Cardiac muscle cell (in vitro differentiated cells and primary cell): Measurements from ENCODE around the gene TTC28. TPM values are rescaled to one million over a fixed set of nuclear protein-coding genes. Genes with fewer than 3 reads are reported as not detected.

Experiments used
- DNase-seq, 2 donors: peaks; one replicate each; pipeline versions ENCODE4 v3.0.0 to v3.0.0-alpha.2; 2010 to 2017; ENCODE audit warnings: low read depth in 1 of 2, low spot score in 1 of 2
- H3K27ac ChIP-seq: fragments of 200-600 bp; sonication (generic); 2 replicates; pipeline ENCODE4 v1.5.1; 2016
- H3K27me3 ChIP-seq: fragments of 200-600 bp; sonication (generic); 2 replicates; pipeline ENCODE4 v1.6.0; 2016; ENCODE audit warnings: control low read depth
- H3K36me3 ChIP-seq: fragments of 200-600 bp; sonication (generic); 2 replicates; pipeline ENCODE4 v1.5.1; 2016; ENCODE audit warnings: control low read depth
- H3K4me1 ChIP-seq: fragments of 200-600 bp; sonication (generic); 2 replicates; pipeline ENCODE4 v1.8.1; 2017; ENCODE audit warnings: low read depth, mild to moderate bottlenecking, mixed run types
- H3K4me3 ChIP-seq: fragments of 200-600 bp; sonication (generic); 2 replicates; pipeline ENCODE4 v1.5.1; 2016; ENCODE audit warnings: mild to moderate bottlenecking
- H3K9me3 ChIP-seq: fragments of 200-600 bp; sonication (generic); 2 replicates; pipeline ENCODE4 v1.5.1; 2017; ENCODE audit warnings: low read depth, mild to moderate bottlenecking, control low read depth
- polyA plus RNA-seq: library from polyadenylated mRNA; unstranded; fragments of >200 nt; fragmentation: Nextera tagmentation; extraction: Ambion mirVana; gene quantifications from 2 replicates; pipeline ENCODE4 v1.2.1, GENCODE V29; 2016
- total RNA-seq: library from RNA; depleted of rRNA; stranded (reverse); fragments of >200 nt; gene quantifications from 2 replicates; pipeline ENCODE4 v1.2.3, GENCODE V29; 2016
- TF ChIP-seq, protein P1 (sequence below): IDR thresholded peaks from 2 replicates; pipeline ENCODE4 v1.5.1; 2012; ENCODE audit warnings: low read depth, mild to moderate bottlenecking, low read length

Gene TTC28
- total and polyA plus RNA-seq, 2 experiments from 2014 or later, result 27.3 to 109 TPM

DNA sequence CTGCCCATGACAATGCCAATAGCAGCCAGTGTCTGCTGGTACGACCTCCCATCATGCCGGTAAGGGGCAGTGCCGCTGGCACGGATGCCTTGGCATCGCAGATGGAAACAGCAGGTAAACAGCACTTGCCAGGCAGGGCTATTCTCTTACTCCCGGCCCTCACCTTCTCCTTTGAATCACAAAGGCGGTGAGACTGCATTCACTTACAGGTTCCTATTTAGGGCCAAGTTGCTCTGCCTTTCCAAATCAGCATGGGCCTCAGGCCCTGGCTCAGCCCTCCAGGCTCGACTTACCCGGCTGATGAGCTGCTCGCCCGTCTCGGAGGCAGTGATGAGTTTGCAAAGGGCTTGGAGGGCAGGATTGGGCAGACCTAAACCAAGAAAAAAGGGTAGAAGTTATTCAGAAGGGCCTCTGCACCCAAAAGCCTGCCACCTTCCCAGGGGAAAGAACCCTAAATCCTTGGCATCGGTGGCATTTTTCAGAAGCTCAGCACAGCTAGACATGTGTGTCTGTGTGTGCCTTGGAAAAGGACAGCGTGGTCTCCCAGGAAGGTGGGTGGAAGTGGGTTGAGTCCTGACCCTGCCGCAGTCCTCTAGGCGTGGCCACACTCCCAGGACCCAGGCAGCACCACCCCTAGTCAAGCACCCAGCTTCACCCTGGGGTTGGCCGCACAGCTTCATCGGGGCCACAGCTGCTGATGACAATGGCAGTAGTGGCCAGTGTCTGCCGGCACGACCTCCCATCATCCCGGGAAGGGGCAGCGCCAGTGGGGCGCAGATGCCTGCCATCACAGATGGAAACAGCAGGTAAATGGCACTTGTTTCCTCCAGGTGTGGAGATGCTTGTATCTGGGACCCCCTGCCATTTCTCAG lies 687.1 kb downstream of the TTC28 start:
- peaks cover under 1% of the 10 kb centered on the region for H3K36me3 ChIP-seq
- H3K4me3 ChIP-seq, result no peak overlapping the region
- TF ChIP-seq, protein P1, sequence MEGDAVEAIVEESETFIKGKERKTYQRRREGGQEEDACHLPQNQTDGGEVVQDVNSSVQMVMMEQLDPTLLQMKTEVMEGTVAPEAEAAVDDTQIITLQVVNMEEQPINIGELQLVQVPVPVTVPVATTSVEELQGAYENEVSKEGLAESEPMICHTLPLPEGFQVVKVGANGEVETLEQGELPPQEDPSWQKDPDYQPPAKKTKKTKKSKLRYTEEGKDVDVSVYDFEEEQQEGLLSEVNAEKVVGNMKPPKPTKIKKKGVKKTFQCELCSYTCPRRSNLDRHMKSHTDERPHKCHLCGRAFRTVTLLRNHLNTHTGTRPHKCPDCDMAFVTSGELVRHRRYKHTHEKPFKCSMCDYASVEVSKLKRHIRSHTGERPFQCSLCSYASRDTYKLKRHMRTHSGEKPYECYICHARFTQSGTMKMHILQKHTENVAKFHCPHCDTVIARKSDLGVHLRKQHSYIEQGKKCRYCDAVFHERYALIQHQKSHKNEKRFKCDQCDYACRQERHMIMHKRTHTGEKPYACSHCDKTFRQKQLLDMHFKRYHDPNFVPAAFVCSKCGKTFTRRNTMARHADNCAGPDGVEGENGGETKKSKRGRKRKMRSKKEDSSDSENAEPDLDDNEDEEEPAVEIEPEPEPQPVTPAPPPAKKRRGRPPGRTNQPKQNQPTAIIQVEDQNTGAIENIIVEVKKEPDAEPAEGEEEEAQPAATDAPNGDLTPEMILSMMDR, result no peak
- H3K4me1 ChIP-seq, result peaks cover 20% of the 10 kb centered on the region
- H3K27ac ChIP-seq, result no peak overlapping the region
- no peaks in the 10 kb centered on the region for H3K9me3 ChIP-seq
- no peaks in the 10 kb centered on the region for H3K27me3 ChIP-seq
- DNase-seq, result no peak

DNA sequence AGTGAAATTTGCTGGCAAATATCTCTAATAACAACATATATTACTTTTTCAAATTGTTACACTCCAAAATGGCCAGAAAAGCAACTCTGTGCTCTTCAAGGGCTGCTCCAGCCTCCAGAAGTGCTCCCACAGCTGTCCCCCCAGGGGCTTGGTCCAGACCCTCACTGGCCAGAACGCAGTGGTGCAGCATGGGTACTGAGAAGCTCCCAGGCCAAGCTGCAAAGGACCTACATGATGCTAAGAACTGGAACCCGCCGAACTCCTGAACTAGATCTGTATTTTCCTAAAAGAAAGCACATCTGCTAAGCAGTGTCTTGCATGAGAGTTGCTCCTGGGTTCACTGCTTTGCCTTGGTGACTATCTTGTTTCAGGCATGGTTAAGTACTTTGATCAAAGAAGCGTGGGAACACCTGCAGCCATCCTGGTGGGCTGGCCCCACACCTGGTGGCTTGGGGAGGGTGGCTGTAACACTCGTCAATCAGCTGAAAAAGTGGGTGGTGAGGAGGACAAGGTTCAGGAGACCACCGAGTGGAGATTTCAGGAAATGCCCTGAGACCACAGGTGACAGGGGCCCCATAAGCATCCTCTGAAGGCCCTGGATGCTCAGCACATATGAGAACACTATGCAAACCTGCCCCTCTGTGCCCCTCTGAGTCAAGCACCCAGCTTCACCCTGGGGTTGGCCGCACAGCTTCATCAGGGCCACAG lies 687.9 kb downstream of the TTC28 start:
- Histone ChIP-seq H3K4me1 (peaks cover 28% of the 10 kb centered on the region), H3K9me3 (no peaks in the 10 kb centered on the region), H3K27ac (no peak overlapping the region), H3K27me3 (no peaks in the 10 kb centered on the region), H3K36me3 (peaks cover 3% of the 10 kb centered on the region), H3K4me3 (no peak overlapping the region)
- TF ChIP-seq, protein P1, result no peak
- DNase-seq, result no peak

GRCh38 chr22:27990879-27991278 lies 688.8 kb downstream of the TTC28 start:
- peaks cover 3% of the 10 kb centered on the region for H3K36me3 ChIP-seq
- peak overlapping the region; percentile 26 for H3K27ac ChIP-seq

DNA sequence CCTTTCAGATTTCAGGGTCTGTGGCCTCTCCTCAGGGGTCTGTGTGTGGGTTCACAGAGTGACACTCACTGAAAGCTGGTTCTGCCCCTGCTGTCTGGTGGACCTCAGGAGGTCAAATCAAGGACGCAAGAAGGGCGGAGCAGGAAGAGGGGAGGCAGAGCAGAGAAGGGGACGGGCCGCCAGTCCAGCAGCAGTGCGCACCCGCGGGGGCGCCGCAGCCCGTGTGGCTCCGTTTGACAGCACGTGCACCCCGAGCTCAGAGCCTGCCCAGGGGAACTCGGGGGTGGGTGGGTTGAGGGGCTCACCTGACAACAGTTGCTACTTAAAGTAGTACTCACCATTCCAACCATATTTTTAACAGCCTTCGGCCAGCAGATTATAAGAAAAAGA lies 689.2 kb downstream of the TTC28 start:
- no peak for DNase-seq
- Histone ChIP-seq H3K36me3 (peaks cover 3% of the 10 kb centered on the region), H3K27ac (peak overlapping the region; percentile 26)

More at GRCh38 chr22:27990879-27991278, 688.8 kb downstream of the TTC28 start:
- Histone ChIP-seq H3K4me1 (peaks cover 30% of the 10 kb centered on the region), H3K9me3 (no peaks in the 10 kb centered on the region), H3K4me3 (no peak overlapping the region), H3K27me3 (no peaks in the 10 kb centered on the region)
- TF ChIP-seq, protein P1, result peak; percentile 64
- DNase-seq, result peak; percentile 61 to 63

DNA sequence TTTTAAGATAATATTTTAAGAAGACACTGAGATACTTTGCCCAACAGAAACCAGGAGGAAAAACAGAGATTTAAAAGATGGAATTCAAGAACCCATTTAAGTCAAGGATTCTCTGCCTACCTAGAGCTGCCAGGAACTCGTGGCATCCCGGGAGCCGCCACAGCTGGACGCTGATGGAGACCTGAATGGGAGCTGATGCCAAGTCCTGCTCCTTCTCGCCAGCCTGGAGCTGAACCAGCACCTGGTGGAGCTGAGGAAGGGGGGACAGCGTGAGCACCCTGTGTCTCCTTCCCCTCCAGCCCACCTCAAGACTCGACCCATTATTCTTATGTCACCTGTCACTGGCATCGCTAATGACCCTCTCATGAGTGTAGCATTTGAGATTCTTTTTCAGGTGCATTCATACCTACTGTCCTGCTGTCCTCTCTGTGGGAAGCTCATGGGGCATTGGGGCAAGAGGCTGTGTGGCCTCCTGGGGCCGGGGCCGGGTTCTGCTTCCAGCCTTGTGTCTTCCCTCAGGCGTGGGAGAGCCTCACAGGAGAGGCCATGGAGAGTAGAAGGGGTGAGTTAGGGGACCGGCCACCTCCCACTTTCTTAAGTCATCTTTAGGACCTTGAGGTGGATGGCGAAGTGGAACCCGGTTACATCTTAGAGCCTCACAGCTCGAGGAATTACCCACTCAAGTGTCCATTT lies 689.7 kb downstream of the TTC28 start:
- Histone ChIP-seq H3K27ac (no peak overlapping the region), H3K4me1 (peaks cover 36% of the 10 kb centered on the region), H3K9me3 (no peaks in the 10 kb centered on the region), H3K27me3 (no peaks in the 10 kb centered on the region), H3K4me3 (no peak overlapping the region), H3K36me3 (peaks cover 3% of the 10 kb centered on the region)
- no peak for DNase-seq
- TF ChIP-seq, protein P1, result no peak

More for the DNA sequence above, 689.2 kb downstream of the TTC28 start:
- no peaks in the 10 kb centered on the region for H3K9me3 ChIP-seq
- TF ChIP-seq, protein P1, result no peak
- peaks cover 34% of the 10 kb centered on the region for H3K4me1 ChIP-seq
- H3K4me3 ChIP-seq, result no peak overlapping the region
- no peaks in the 10 kb centered on the region for H3K27me3 ChIP-seq
